A549 (cell line): ENCODE results near the gene ARHGAP28. TPM values are rescaled to one million over a fixed set of nuclear protein-coding genes. Genes with fewer than 3 reads are reported as not detected.

Source experiments
- ATAC-seq, 2 experiments: fragments of 200-7000 bp in 1 of 2; fragments of >200 bp in 1 of 2; cut with Nextera tagmentation in 1 of 2; cut with Tn5 transposase in 1 of 2; 3 replicates each; pipeline versions ENCODE4 v1.8.0 to v1.9.1; 2018 to 2020; ENCODE audit warnings: mild to moderate bottlenecking in 1 of 2, moderate library complexity in 1 of 2
- CTCF ChIA-PET: fragments of 300-600 bp; sonication (Branson Sonifier 250); formaldehyde crosslinking; extraction: SDS; loops from one replicate; lab custom pipeline; 2021; ENCODE audit warnings: antibody characterized with exemption, inconsistent platforms; lab: Yijun Ruan, JAX
- POLR2A ChIA-PET: fragments of 350-600 bp; formaldehyde crosslinking; extraction: SDS; loops from one replicate; lab custom pipeline; 2021; ENCODE audit warnings: antibody characterized with exemption, inconsistent platforms; lab: Yijun Ruan, JAX
- DNase-seq, 2 experiments: peaks; one replicate each; pipeline versions ENCODE4 v3.0.0 to v3.0.0-alpha.2; 2011 to 2016; ENCODE audit warnings: low read depth in 1 of 2, low spot score in 1 of 2
- FAIRE-seq: peaks from 2 replicates; lab custom pipeline; 2011; peaks lifted over from hg19 to GRCh38; lab: Jason Lieb, UNC
- H3K27ac ChIP-seq, 2 experiments: fragments of >200 bp; sonication (Bioruptor Twin); formaldehyde crosslinking; 3 replicates each; pipeline ENCODE4 v1.5.1; 2016 to 2017
- H3K4me1 ChIP-seq: fragments of >200 bp; sonication (Bioruptor Twin); formaldehyde crosslinking; 3 replicates; pipeline ENCODE4 v1.6.1; 2016
- H3K4me2 ChIP-seq: fragments of >200 bp; sonication (Bioruptor Twin); formaldehyde crosslinking; 3 replicates; pipeline ENCODE4 v1.6.1; 2016
- H3K4me3 ChIP-seq: fragments of >200 bp; sonication (Bioruptor Twin); formaldehyde crosslinking; 3 replicates; pipeline ENCODE4 v1.5.1; 2016
- H3K9me3 ChIP-seq: fragments of >200 bp; sonication (Bioruptor Twin); formaldehyde crosslinking; 3 replicates; pipeline ENCODE4 v1.6.1; 2016
- CHD2 ChIP-seq: fragments of 150-350 bp; IDR thresholded peaks from 2 replicates; pipeline ENCODE4 v1.6.1; 2014; ENCODE audit warnings: low read length; ENCODE audit not compliant: partially characterized antibody
- CHD4 ChIP-seq: fragments of 200-600 bp; sonication (generic); IDR thresholded peaks from 2 replicates; pipeline ENCODE4 v1.6.1; 2016; ENCODE audit warnings: antibody characterized with exemption, mild to moderate bottlenecking, borderline replicate concordance
- CTCF ChIP-seq: fragments of >200 bp; sonication (Bioruptor Twin); formaldehyde crosslinking; IDR thresholded peaks from 3 replicates; pipeline ENCODE4 v1.5.1; 2016
- EHF ChIP-seq: fragments of 250-450 bp; sonication (Bioruptor Pico); IDR thresholded peaks from 2 replicates; pipeline ENCODE4 v1.5.0; 2020; ENCODE audit warnings: mild to moderate bottlenecking
- ELK1 ChIP-seq: fragments of 150-350 bp; IDR thresholded peaks from 2 replicates; pipeline ENCODE4 v1.6.1; 2014; ENCODE audit warnings: low read depth, mild to moderate bottlenecking, low read length
- FOSL2 ChIP-seq, 2 experiments: fragments of 450-650 bp in 1 of 2; fragments of >200 bp in 1 of 2; sonication (Bioruptor Twin) in 1 of 2; formaldehyde crosslinking; IDR thresholded peaks; 2 replicates each; pipeline versions ENCODE4 v1.5.0 to v1.6.1; 2016 to 2020; ENCODE audit warnings: mild to moderate bottlenecking in 1 of 2, moderate library complexity in 1 of 2
- HDAC2 ChIP-seq: fragments of 200-600 bp; sonication (generic); IDR thresholded peaks from 2 replicates; pipeline ENCODE4 v1.6.1; 2016
- HEYL ChIP-seq: fragments of 250-450 bp; sonication (Bioruptor Pico); IDR thresholded peaks from 2 replicates; pipeline ENCODE4 v1.8.0; 2021; ENCODE audit warnings: mild to moderate bottlenecking, moderate library complexity
- KDM1A ChIP-seq: fragments of 200-600 bp; sonication (generic); IDR thresholded peaks from 2 replicates; pipeline ENCODE4 v1.6.1; 2016; ENCODE audit warnings: low read depth, mild to moderate bottlenecking
- MAFK ChIP-seq: fragments of 450-650 bp; IDR thresholded peaks from 2 replicates; pipeline ENCODE4 v1.6.1; 2014; ENCODE audit not compliant: partially characterized antibody
- POLR2AphosphoS2 ChIP-seq: conservative IDR thresholded peaks from 2 replicates; pipeline ENCODE4 v1.6.1; 2012; ENCODE audit warnings: low read length, improper control_type of control experiment, inconsistent platforms
- RAD21 ChIP-seq, 2 experiments: fragments of >200 bp in 1 of 2; sonication (Bioruptor Twin) in 1 of 2; formaldehyde crosslinking in 1 of 2; IDR thresholded peaks in 1 of 2; conservative IDR thresholded peaks in 1 of 2; 2 replicates in 1 of 2; 3 replicates in 1 of 2; pipeline ENCODE4 v1.6.1; 2012 to 2018; ENCODE audit warnings: inconsistent platforms in 1 of 2
- SMC3 ChIP-seq: fragments of >200 bp; sonication (Bioruptor Twin); formaldehyde crosslinking; IDR thresholded peaks from 3 replicates; pipeline ENCODE4 v1.6.1; 2018; ENCODE audit warnings: inconsistent platforms
- TP53 ChIP-seq: fragments of 250-450 bp; sonication (Bioruptor Pico); IDR thresholded peaks from 2 replicates; pipeline ENCODE4 v1.5.0; 2021; ENCODE audit warnings: mild to moderate bottlenecking, moderate library complexity
- ZC3H11A ChIP-seq: fragments of 450-650 bp; IDR thresholded peaks from 2 replicates; pipeline ENCODE4 v1.6.1; 2014; ENCODE audit warnings: antibody characterized with exemption, mild to moderate bottlenecking
- ZFP36 ChIP-seq: fragments of 450-650 bp; IDR thresholded peaks from 2 replicates; pipeline ENCODE4 v1.6.1; 2014; ENCODE audit warnings: borderline replicate concordance; ENCODE audit not compliant: partially characterized antibody
- ZNF302 ChIP-seq: fragments of 250-450 bp; sonication (Bioruptor Pico); IDR thresholded peaks from 2 replicates; pipeline ENCODE4 v1.9.0; 2021; ENCODE audit warnings: inconsistent platforms, mild to moderate bottlenecking, moderate library complexity
- ZSCAN20 ChIP-seq: fragments of 250-450 bp; sonication (Bioruptor Pico); IDR thresholded peaks from 2 replicates; pipeline ENCODE4 v1.8.0; 2022; ENCODE audit warnings: mild to moderate bottlenecking, moderate library complexity
- WGBS: methylation state at CpG from one replicate; pipeline ENCODE4 v1.1.6; 2017; ENCODE audit errors: missing lambda C conversion rate; 5-methylcytosine and 5-hydroxymethylcytosine counted together
- polyA plus RNA-seq, 4 experiments: library from polyadenylated mRNA; depleted of rRNA in 3 of 4; stranded (reverse); fragments of >200 nt; fragmentation: RNase III in 1 of 4; extraction: RNeasy Plus Mini Kit Qiagen cat#74134 plus additional on column Dnase treatment in 1 of 4; gene quantifications; 2 replicates in 3 of 4; 3 replicates in 1 of 4; pipeline ENCODE4 v1.2.3, GENCODE V29; 2011 to 2017

The ARHGAP28 gene
- polyA plus RNA-seq, 2 of the 4 experiments (the other 2 are of a cell fraction): 0.13 to 0.17 TPM

GRCh38 chr18:6885992-6886796 is 156.7 kb downstream of the ARHGAP28 start:
- no peak for TF ChIP-seq ZNF302 (CRISPR knock-in tag)
- peak; percentile 68 to 79 for TF ChIP-seq RAD21 (conservative IDR thresholded peaks at IDR 0.05 in 1 of 2, IDR thresholded peaks at IDR 0.05 in 1 of 2)
- peak; percentile 65 for TF ChIP-seq CTCF
- TF ChIP-seq SMC3: peak; percentile 59; the same call in 2 of the 3 replicates
- Histone ChIP-seq H3K27ac (no peak overlapping the region), H3K9me3 (no peaks in the 10 kb centered on the region; the same call in 2 of the 3 replicates), H3K4me1 (no peaks in the 10 kb centered on the region), H3K4me3 (no peak overlapping the region), H3K4me2 (no peak overlapping the region)
- ATAC-seq (peak; percentile 73 to 74; a peak in 3 of 6 replicates), DNase-seq (peak; percentile 24 to 27), FAIRE-seq (no peak)
- ChIA-PET POLR2A (no interaction called here), CTCF (interaction anchor here (0.5 to 4.9 kb wide), 21 partner anchors 9 to 1170 kb away, joined by 3 to 39 read pairs (median 4); partner anchors contain the start of gene ARHGAP28)
- WGBS: 2% methylated on average over 4 of the region's 4 CpGs

GRCh38 chr18:6886797-6887330 is 157.3 kb downstream of the ARHGAP28 start:
- H3K4me1 ChIP-seq: no peaks in the 10 kb centered on the region
- H3K4me3 ChIP-seq: no peak overlapping the region
- no peak for DNase-seq
- no peak overlapping the region for H3K27ac ChIP-seq
- no peak overlapping the region for H3K4me2 ChIP-seq
- TF ChIP-seq FOSL2 (IDR thresholded peaks at IDR 0.05) (no peak), FOSL2 (CRISPR knock-in tag; IDR thresholded peaks at IDR 0.05) (no peak), ELK1 (no peak), POLR2AphosphoS2 (no peak), HEYL (CRISPR knock-in tag) (no peak), EHF (CRISPR knock-in tag) (no peak), CHD2 (no peak), ZC3H11A (no peak), MAFK (no peak), HDAC2 (no peak), CHD4 (no peak), ZFP36 (no peak), ZSCAN20 (CRISPR knock-in tag) (no peak), TP53 (CRISPR knock-in tag) (no peak), KDM1A (no peak)
- TF ChIP-seq, all 56 proteins: peak for 0
- ChIA-PET POLR2A (interaction anchor here (0.5 kb wide), 1 partner anchor 345 kb away, joined by 3 read pairs; no protein-coding TSS in a partner anchor), CTCF (interaction anchor here (1.0 to 4.9 kb wide), 8 partner anchors 26 to 1171 kb away, joined by 3 to 39 read pairs (median 5); no protein-coding TSS in a partner anchor)
- ATAC-seq (no peak), FAIRE-seq (no peak)
- H3K9me3 ChIP-seq: no peaks in the 10 kb centered on the region; the same call in 2 of the 3 replicates
- WGBS: 21% methylated on average over 6 of the region's 6 CpGs

- ChIA-PET CTCF (no interaction called here), POLR2A (no interaction called here)
- DNase-seq: no peak
- Histone ChIP-seq H3K4me3 (no peak overlapping the region), H3K4me1 (no peaks in the 10 kb centered on the region), H3K4me2 (no peak overlapping the region), H3K9me3 (no peaks in the 10 kb centered on the region), H3K27ac (no peak overlapping the region)
- TF ChIP-seq SMC3: no peak
- TF ChIP-seq FOSL2 (IDR thresholded peaks at IDR 0.05): no peak
- TF ChIP-seq FOSL2 (CRISPR knock-in tag; IDR thresholded peaks at IDR 0.05): no peak
- WGBS: no CpG with 5 or more reads among the region's 3 CpGs
- no peak for ATAC-seq
- no peak for FAIRE-seq
These were observed 162.3 kb downstream of the ARHGAP28 start for GRCh38 chr18:6891788-6892187.
